22Rv1 (cell line): ENCODE data around the gene NEURL1B.

Experiments used
- H3K27ac ChIP-seq: fragments of 450-650 bp; 2 replicates; pipeline ENCODE4 v1.5.1; 2017
- ZFX ChIP-seq: fragments of 450-650 bp; IDR thresholded peaks from 2 replicates; pipeline ENCODE4 v1.6.1; 2017; ENCODE audit warnings: antibody characterized with exemption, borderline replicate concordance
- TF ChIP-seq, protein P1 (sequence below): fragments of 450-650 bp; IDR thresholded peaks from 2 replicates; pipeline ENCODE4 v1.5.1; 2017; ENCODE audit warnings: mild to moderate bottlenecking

The NEURL1B gene

GRCh38 chr5:172602783-172603231 lies 38.3 kb upstream of the NEURL1B start:
- TF ChIP-seq, protein P1, sequence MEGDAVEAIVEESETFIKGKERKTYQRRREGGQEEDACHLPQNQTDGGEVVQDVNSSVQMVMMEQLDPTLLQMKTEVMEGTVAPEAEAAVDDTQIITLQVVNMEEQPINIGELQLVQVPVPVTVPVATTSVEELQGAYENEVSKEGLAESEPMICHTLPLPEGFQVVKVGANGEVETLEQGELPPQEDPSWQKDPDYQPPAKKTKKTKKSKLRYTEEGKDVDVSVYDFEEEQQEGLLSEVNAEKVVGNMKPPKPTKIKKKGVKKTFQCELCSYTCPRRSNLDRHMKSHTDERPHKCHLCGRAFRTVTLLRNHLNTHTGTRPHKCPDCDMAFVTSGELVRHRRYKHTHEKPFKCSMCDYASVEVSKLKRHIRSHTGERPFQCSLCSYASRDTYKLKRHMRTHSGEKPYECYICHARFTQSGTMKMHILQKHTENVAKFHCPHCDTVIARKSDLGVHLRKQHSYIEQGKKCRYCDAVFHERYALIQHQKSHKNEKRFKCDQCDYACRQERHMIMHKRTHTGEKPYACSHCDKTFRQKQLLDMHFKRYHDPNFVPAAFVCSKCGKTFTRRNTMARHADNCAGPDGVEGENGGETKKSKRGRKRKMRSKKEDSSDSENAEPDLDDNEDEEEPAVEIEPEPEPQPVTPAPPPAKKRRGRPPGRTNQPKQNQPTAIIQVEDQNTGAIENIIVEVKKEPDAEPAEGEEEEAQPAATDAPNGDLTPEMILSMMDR = no peak
- no peak for TF ChIP-seq ZFX
- no peak overlapping the region for H3K27ac ChIP-seq

- TF ChIP-seq, protein P1 = no peak
- TF ChIP-seq ZFX = no peak
- H3K27ac ChIP-seq = no peak overlapping the region
These were observed 37.7 kb upstream of the NEURL1B start for GRCh38 chr5:172603251-172603806.

DNA sequence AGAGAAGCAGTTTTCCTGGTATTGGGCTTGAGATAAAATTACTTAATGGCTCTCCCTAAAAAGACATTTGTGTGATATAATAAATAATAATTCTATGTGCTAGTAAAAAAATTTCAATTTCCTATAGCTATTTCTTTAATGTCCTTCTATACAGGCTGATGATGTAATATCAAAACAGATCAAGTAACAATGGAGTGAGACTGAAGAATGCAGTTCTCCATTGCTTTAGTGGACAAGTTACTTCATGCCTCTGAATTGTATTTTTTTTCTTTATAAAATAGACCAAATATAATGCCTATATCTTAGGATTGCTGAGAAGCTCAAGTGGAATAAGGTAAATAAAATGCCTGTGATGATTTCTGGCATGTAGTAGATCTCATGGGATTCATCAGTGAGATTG lies 35.6 kb upstream of the NEURL1B start:
- no peak for TF ChIP-seq ZFX
- TF ChIP-seq, protein P1 = no peak
- H3K27ac ChIP-seq = no peak overlapping the region

- no peak overlapping the region for H3K27ac ChIP-seq
- no peak for TF ChIP-seq ZFX
- TF ChIP-seq, protein P1 = no peak
These were observed 34.8 kb upstream of the NEURL1B start for GRCh38 chr5:172606156-172606785.

DNA sequence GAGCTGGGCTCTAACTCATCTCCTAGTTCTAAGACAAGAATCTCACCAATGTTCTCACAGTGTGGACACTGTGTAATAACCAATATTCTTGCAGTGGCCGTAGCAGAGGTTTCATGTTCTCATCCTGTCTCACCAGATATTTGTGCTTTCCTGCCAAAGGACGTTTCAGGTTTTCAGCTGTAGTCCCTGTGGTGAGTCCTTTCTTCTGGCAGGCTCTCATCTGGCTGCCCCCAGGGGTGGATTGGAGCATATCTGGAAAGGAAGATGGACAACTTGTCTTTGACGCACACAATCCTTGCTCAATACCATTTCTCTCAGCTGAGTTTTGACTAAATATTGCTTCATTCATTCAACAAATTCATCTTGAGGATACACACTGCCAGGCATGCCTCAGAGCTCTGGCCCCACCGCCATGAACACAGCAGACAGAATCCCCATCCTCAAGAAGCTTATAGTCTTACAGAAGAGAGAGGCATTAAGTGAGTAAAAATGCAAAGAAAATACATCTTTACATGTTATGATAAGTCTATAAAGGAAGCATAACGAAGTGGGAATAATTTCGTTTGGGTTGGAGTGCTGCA lies 33.8 kb upstream of the NEURL1B start:
- TF ChIP-seq, protein P1 = no peak
- TF ChIP-seq ZFX = no peak

DNA sequence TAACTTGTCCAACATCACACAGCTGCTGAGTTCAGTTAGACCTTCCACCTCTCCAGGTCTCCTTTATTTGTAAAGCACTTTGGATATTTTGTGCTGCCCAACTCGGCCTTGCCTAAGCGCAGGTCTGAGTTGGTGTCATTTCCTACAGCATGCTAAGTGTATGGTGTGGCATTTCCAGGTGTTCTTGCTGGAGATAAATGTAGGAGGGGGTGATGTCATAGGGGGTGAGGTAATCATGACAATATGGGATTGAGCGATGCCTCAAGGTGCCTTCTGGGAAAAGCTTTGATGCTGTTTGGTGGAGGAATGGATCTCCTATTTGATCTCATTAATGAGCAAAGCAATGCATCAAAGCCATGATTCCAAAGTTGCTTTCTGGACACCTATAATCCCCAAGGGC lies 32.3 kb upstream of the NEURL1B start:
- no peak overlapping the region for H3K27ac ChIP-seq
- TF ChIP-seq, protein P1 = no peak
- TF ChIP-seq ZFX = no peak

More for the DNA sequence above, 33.8 kb upstream of the NEURL1B start:
- H3K27ac ChIP-seq = no peak overlapping the region

- no peak overlapping the region for H3K27ac ChIP-seq
- TF ChIP-seq, protein P1 = no peak
- TF ChIP-seq ZFX = no peak
These were observed 30.4 kb upstream of the NEURL1B start for GRCh38 chr5:172610643-172611042.
